Suprapubic skin (tissue), 4 donors: ENCODE results near the gene DISC1. TPM values are rescaled to one million over a fixed set of nuclear protein-coding genes. Genes with fewer than 3 reads are reported as not detected.
A peak's percentile ranks its signal among the peaks of the same experiment; 100 is the strongest.

Experiments used
- DNase-seq, 2 donors: peaks; one replicate each; pipeline ENCODE4 v3.0.0-alpha.2; 2019; ENCODE audit warnings: low spot score in 2 of 2
- H3K27ac ChIP-seq: fragments of 200-600 bp; sonication (generic); one replicate; pipeline ENCODE4 v1.5.1; 2019
- H3K27me3 ChIP-seq: fragments of 200-600 bp; sonication (generic); one replicate; pipeline ENCODE4 v1.5.1; 2019
- H3K36me3 ChIP-seq: fragments of 200-600 bp; sonication (generic); one replicate; pipeline ENCODE4 v1.5.1; 2019
- H3K4me1 ChIP-seq: fragments of 200-600 bp; sonication (generic); one replicate; pipeline ENCODE4 v1.5.1; 2019
- H3K4me3 ChIP-seq: fragments of 200-600 bp; sonication (generic); one replicate; pipeline ENCODE4 v1.5.1; 2019; ENCODE audit warnings: mild to moderate bottlenecking
- H3K9me3 ChIP-seq: fragments of 200-600 bp; sonication (generic); one replicate; pipeline ENCODE4 v1.5.1; 2019
- EP300 ChIP-seq: sonication (generic); formaldehyde crosslinking; IDR thresholded peaks from one replicate; pipeline ENCODE4 v1.6.1; 2017; ENCODE audit warnings: antibody characterized with exemption
- POLR2A ChIP-seq, 2 donors: fragments of 450-650 bp; IDR thresholded peaks; one replicate each; pipeline ENCODE4 v1.6.1; 2017; ENCODE audit warnings: antibody characterized with exemption in 2 of 2, mild to moderate bottlenecking in 2 of 2, moderate library complexity in 2 of 2
- POLR2AphosphoS5 ChIP-seq, 3 donors: sonication (generic); formaldehyde crosslinking; IDR thresholded peaks; one replicate each; pipeline ENCODE4 v1.6.1; 2017; ENCODE audit warnings: antibody characterized with exemption in 3 of 3
- WGBS: methylation state at CpG from one replicate; pipeline ENCODE4 v1.1.5; 2018; 5-methylcytosine and 5-hydroxymethylcytosine counted together
- total RNA-seq, 4 donors: library from RNA; depleted of rRNA; stranded (reverse); fragments of >200 nt; gene quantifications; one replicate each; pipeline ENCODE4 v1.1.0, GENCODE V29; 2016
- TF ChIP-seq, protein P1 (sequence below), 2 donors: fragments of 200-600 bp in 1 of 2; fragments of 450-650 bp in 1 of 2; sonication (generic) in 1 of 2; IDR thresholded peaks; one replicate each; pipeline ENCODE4 v1.5.1; 2016 to 2019; ENCODE audit warnings: antibody characterized with exemption in 2 of 2, mild to moderate bottlenecking in 1 of 2, moderate library complexity in 1 of 2

The DISC1 gene
- total RNA-seq, 4 donors from 2014 or later: 3.0 to 8.4 (median 5.2) TPM

DNA sequence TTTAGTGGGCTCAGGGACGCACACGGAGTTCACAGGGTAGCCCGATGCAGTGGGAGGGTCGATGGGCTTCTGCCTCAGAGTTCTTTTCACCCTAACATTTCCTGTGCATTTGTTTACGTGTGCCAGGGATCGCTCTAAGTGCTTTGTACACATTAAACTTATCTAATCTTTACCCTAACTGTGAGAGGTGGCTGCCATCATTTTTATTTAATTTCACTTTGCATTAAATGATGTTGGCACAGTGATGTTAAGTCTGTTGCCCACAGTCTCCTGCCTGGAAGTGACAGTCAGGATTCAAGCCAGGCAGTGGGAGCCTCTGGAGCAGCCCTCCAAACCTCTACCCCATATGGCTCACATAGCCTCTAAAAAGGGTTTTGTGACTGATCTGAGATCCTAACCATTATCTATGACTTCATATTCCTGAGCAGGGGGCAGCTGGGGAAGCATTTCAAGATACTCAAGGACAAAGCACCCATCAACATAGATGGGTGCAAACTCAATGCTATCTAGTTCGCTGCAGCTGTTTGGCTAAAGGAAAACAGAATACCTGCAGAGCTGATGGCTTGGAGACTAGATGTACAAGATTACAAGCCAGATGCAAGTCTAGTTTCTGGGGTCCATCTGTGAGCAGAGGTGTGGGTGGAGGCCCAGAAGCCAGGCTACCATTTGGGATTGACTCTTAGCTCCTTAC lies 303.8 kb downstream of the DISC1 start:
- no peak for TF ChIP-seq POLR2A (IDR thresholded peaks at IDR 0.05)
- TF ChIP-seq, protein P1, sequence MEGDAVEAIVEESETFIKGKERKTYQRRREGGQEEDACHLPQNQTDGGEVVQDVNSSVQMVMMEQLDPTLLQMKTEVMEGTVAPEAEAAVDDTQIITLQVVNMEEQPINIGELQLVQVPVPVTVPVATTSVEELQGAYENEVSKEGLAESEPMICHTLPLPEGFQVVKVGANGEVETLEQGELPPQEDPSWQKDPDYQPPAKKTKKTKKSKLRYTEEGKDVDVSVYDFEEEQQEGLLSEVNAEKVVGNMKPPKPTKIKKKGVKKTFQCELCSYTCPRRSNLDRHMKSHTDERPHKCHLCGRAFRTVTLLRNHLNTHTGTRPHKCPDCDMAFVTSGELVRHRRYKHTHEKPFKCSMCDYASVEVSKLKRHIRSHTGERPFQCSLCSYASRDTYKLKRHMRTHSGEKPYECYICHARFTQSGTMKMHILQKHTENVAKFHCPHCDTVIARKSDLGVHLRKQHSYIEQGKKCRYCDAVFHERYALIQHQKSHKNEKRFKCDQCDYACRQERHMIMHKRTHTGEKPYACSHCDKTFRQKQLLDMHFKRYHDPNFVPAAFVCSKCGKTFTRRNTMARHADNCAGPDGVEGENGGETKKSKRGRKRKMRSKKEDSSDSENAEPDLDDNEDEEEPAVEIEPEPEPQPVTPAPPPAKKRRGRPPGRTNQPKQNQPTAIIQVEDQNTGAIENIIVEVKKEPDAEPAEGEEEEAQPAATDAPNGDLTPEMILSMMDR (IDR thresholded peaks at IDR 0.05): no peak
- no peak for TF ChIP-seq POLR2AphosphoS5 (IDR thresholded peaks at IDR 0.05)
- no peak for TF ChIP-seq EP300
- H3K27me3 ChIP-seq: no peaks in the 10 kb centered on the region
- DNase-seq: no peak
- no peak overlapping the region for H3K27ac ChIP-seq
- H3K4me3 ChIP-seq: no peak overlapping the region
- peaks cover 39% of the 10 kb centered on the region for H3K4me1 ChIP-seq
- 80% methylated on average over 7 of the region's 7 CpGs for WGBS
- H3K36me3 ChIP-seq: no peaks in the 10 kb centered on the region
- no peaks in the 10 kb centered on the region for H3K9me3 ChIP-seq

- Histone ChIP-seq H3K27me3 (no peaks in the 10 kb centered on the region), H3K27ac (no peak overlapping the region), H3K4me3 (no peak overlapping the region), H3K36me3 (no peaks in the 10 kb centered on the region), H3K4me1 (peaks cover 42% of the 10 kb centered on the region), H3K9me3 (no peaks in the 10 kb centered on the region)
- 71% methylated on average over 4 of the region's 4 CpGs for WGBS
- TF ChIP-seq POLR2A (IDR thresholded peaks at IDR 0.05) (no peak), EP300 (no peak), POLR2AphosphoS5 (IDR thresholded peaks at IDR 0.05) (no peak)
- TF ChIP-seq, protein P1 (IDR thresholded peaks at IDR 0.05): no peak
- no peak for DNase-seq
Measured at GRCh38 chr1:231931146-231931545, 304.6 kb downstream of the DISC1 start.

DNA sequence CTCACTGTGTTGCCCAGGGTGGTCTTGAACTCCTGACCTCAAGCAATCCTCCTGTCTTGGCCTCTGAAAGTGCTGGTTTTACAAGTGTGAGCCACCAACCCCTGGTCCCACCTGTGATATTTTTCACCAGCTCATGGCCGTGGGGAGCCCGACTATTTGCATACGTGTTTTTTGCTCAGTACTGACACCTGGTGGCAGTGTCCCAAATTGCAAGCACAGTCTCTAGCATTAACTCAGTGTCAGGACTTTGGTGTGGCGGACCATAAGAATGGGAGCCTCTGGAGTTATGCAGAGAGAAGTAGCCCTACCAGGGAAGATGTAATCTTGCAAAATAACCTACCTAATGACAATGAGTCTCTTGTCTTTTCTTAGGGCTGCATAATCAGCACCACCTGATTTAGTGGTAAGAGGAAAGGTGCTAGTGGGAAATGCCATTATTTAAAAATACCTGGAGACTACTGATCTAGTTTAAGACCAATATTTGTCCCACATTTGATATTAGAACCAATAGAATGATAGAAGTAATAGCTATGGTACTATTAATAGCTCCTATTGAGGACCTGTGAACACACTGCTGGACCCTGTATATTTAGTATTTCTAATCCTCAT lies 305.4 kb downstream of the DISC1 start:
- no peak overlapping the region for H3K4me3 ChIP-seq
- no peak overlapping the region for H3K27ac ChIP-seq
- WGBS: 94% methylated on average over 4 of the region's 4 CpGs
- H3K9me3 ChIP-seq: no peaks in the 10 kb centered on the region
- no peaks in the 10 kb centered on the region for H3K36me3 ChIP-seq
- TF ChIP-seq, protein P1 (IDR thresholded peaks at IDR 0.05): peak; percentile 18 to 40
- no peak for TF ChIP-seq EP300
- no peak for TF ChIP-seq POLR2A (IDR thresholded peaks at IDR 0.05)
- DNase-seq: no peak
- H3K4me1 ChIP-seq: peaks cover 49% of the 10 kb centered on the region
- no peaks in the 10 kb centered on the region for H3K27me3 ChIP-seq

- DNase-seq: no peak
- no peak overlapping the region for H3K4me3 ChIP-seq
- H3K27me3 ChIP-seq: no peaks in the 10 kb centered on the region
- no peaks in the 10 kb centered on the region for H3K9me3 ChIP-seq
- H3K4me1 ChIP-seq: peaks cover 49% of the 10 kb centered on the region
- TF ChIP-seq, protein P1 (IDR thresholded peaks at IDR 0.05): no peak
- no peak for TF ChIP-seq EP300
- TF ChIP-seq POLR2A (IDR thresholded peaks at IDR 0.05): no peak
- TF ChIP-seq POLR2AphosphoS5 (IDR thresholded peaks at IDR 0.05): no peak
- WGBS: 82% methylated on average over 15 of the region's 15 CpGs
- H3K36me3 ChIP-seq: no peaks in the 10 kb centered on the region
- no peak overlapping the region for H3K27ac ChIP-seq
Measured at GRCh38 chr1:231933711-231934626, 307.4 kb downstream of the DISC1 start.

DNA sequence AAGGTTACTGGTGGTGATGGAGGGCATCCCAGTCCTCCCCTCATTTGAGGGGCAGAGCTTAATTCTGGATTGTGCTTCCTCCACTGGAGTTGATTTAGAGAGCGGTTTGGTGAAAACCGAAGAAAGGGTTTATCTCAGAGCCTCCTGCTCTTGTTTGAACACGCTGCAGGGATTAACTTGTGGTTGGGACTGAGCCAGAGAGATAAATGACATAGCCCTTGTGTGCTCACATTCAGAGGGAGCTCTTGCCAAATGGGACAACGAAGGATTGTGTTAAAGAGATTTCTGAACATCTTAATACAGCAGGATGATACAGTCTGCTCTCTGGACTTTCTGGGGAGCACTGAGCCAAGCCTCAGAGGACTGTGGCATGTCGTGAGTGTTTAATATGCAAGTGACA lies 308.2 kb downstream of the DISC1 start:
- Histone ChIP-seq H3K9me3 (no peaks in the 10 kb centered on the region), H3K4me1 (peaks cover 42% of the 10 kb centered on the region), H3K27ac (no peak overlapping the region), H3K4me3 (no peak overlapping the region), H3K27me3 (no peaks in the 10 kb centered on the region), H3K36me3 (no peaks in the 10 kb centered on the region)
- TF ChIP-seq, protein P1 (IDR thresholded peaks at IDR 0.05): no peak
- TF ChIP-seq EP300 (no peak), POLR2A (IDR thresholded peaks at IDR 0.05) (no peak), POLR2AphosphoS5 (IDR thresholded peaks at IDR 0.05) (no peak)
- WGBS: 35% methylated on average over 4 of the region's 5 CpGs
- no peak for DNase-seq
